ENCODE measurements around the gene TPO. TPM values are rescaled to one million over a fixed set of nuclear protein-coding genes. Genes with fewer than 3 reads are reported as not detected.
"Not testable (repeated sequence)": the region's sequence is repeated elsewhere in the genome, so short reads cannot be mapped to it uniquely, and the experiment has no call there.

TPO gene
- polyA plus RNA-seq, 3 donors: 1.0 to 10.3 (median 9.2) TPM

GRCh38 chr2:1492231-1492630 lies 79.0 kb downstream of the TPO start:
- 91 to 92% (median 91%) methylated on average over 9 of the region's 9 CpGs for WGBS, 3 donors
- not testable (repeated sequence) for H3K27ac ChIP-seq (ENCODE audit: low read depth, low read length)

- WGBS, 3 donors: 73 to 83% (median 79%) methylated on average over 15 of the region's 15 CpGs
- H3K27ac ChIP-seq (ENCODE audit: low read depth, low read length): no peak overlapping the region
These were observed 79.6 kb downstream of the TPO start for GRCh38 chr2:1492711-1493430.

GRCh38 chr2:1493431-1494126 lies 80.3 kb downstream of the TPO start:
- 73 to 80% (median 74%) methylated on average over 23 to 24 of the region's 24 CpGs for WGBS, 3 donors
- no peak overlapping the region for H3K27ac ChIP-seq (ENCODE audit: low read depth, low read length)

GRCh38 chr2:1494257-1494656 lies 81.0 kb downstream of the TPO start:
- 76 to 88% (median 83%) methylated on average over 12 of the region's 12 CpGs for WGBS, 3 donors
- H3K27ac ChIP-seq (ENCODE audit: low read depth, low read length): no peak overlapping the region

GRCh38 chr2:1494906-1495305 lies 81.6 kb downstream of the TPO start:
- no peak overlapping the region for H3K27ac ChIP-seq (ENCODE audit: low read depth, low read length)
- 79 to 87% (median 80%) methylated on average over 9 of the region's 9 CpGs for WGBS, 3 donors

GRCh38 chr2:1495676-1496358 lies 82.6 kb downstream of the TPO start:
- H3K27ac ChIP-seq (ENCODE audit: low read depth, low read length): no peak overlapping the region
- 80 to 86% (median 84%) methylated on average over 22 of the region's 22 CpGs for WGBS, 3 donors

- no peak overlapping the region for H3K27ac ChIP-seq (ENCODE audit: low read depth, low read length)
- 84 to 87% (median 86%) methylated on average over 19 of the region's 19 CpGs for WGBS, 3 donors
These were observed 83.1 kb downstream of the TPO start for GRCh38 chr2:1496359-1496821.

GRCh38 chr2:1497122-1497611 lies 83.9 kb downstream of the TPO start:
- H3K27ac ChIP-seq (ENCODE audit: low read depth, low read length): no peak overlapping the region
- 68 to 84% (median 81%) methylated on average over 13 of the region's 13 CpGs for WGBS, 3 donors

- 78 to 86% (median 86%) methylated on average over 7 of the region's 7 CpGs for WGBS, 3 donors
These were observed 84.9 kb downstream of the TPO start for GRCh38 chr2:1498176-1498575.

GRCh38 chr2:1499033-1499795 lies 86.0 kb downstream of the TPO start:
- H3K27ac ChIP-seq (ENCODE audit: low read depth, low read length): no peak overlapping the region
- WGBS, 3 donors: 89 to 91% (median 90%) methylated on average over 13 of the region's 13 CpGs

More at GRCh38 chr2:1498176-1498575, 84.9 kb downstream of the TPO start:
- no peak overlapping the region for H3K27ac ChIP-seq (ENCODE audit: low read depth, low read length)

GRCh38 chr2:1501038-1501851 lies 88.0 kb downstream of the TPO start:
- 85 to 88% (median 86%) methylated on average over 27 of the region's 27 CpGs for WGBS, 3 donors
- H3K27ac ChIP-seq (ENCODE audit: low read depth, low read length): no peak overlapping the region

GRCh38 chr2:1501991-1502390 lies 88.7 kb downstream of the TPO start:
- H3K27ac ChIP-seq (ENCODE audit: low read depth, low read length): no peak overlapping the region
- WGBS, 3 donors: 84 to 86% (median 86%) methylated on average over 6 of the region's 6 CpGs

GRCh38 chr2:1502891-1503304 lies 89.6 kb downstream of the TPO start:
- WGBS, 3 donors: 85 to 89% (median 87%) methylated on average over 13 to 15 of the region's 15 CpGs
- no peak overlapping the region for H3K27ac ChIP-seq (ENCODE audit: low read depth, low read length)

GRCh38 chr2:1503471-1504310 lies 90.4 kb downstream of the TPO start:
- 67 to 78% (median 75%) methylated on average over 36 of the region's 36 CpGs for WGBS, 3 donors
- H3K27ac ChIP-seq (ENCODE audit: low read depth, low read length): no peak overlapping the region

GRCh38 chr2:1504311-1504750 lies 91.1 kb downstream of the TPO start:
- 84 to 92% (median 86%) methylated on average over 10 of the region's 10 CpGs for WGBS, 3 donors
- no peak overlapping the region for H3K27ac ChIP-seq (ENCODE audit: low read depth, low read length)

GRCh38 chr2:1505031-1505441 lies 91.8 kb downstream of the TPO start:
- H3K27ac ChIP-seq (ENCODE audit: low read depth, low read length): no peak overlapping the region
- 87 to 89% (median 89%) methylated on average over 10 of the region's 10 CpGs for WGBS, 3 donors

Measured in adipose tissue (tissue), 3 donors.